ENCODE data around the gene KCNN4.
"Not testable (repeated sequence)": the region's sequence is repeated elsewhere in the genome, so short reads cannot be mapped to it uniquely, and the experiment has no call there.

The KCNN4 gene

DNA sequence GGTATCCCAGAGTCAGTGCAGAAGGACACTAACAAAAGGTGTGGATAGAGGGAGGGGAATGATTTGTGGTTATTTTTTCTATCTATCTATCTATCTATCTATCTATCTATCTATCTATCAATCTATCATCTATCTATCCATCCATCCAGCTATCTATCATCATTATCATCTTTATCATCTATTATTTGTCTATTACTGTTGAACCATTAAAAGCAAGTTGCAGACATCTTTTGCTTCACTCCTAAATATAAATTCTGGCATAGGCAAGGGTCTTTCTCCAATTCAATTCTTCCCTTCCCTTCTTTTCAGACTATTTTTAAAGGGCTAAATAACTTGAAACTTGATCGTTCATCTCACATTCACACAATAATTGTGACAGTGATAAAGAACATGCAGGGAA, 31.5 kb upstream of the KCNN4 start:
- no peaks in the 10 kb centered on the region for H3K4me1 ChIP-seq (ENCODE audit: control insufficient read depth, insufficient read depth, low read length)
- no peak overlapping the region for H3K9ac ChIP-seq (ENCODE audit: low read depth, low read length)
- no peaks in the 10 kb centered on the region for H3K27me3 ChIP-seq (ENCODE audit: control insufficient read depth, insufficient read depth, low read length)
- H3K36me3 ChIP-seq (ENCODE audit: control insufficient read depth, insufficient read depth, low read length), result no peaks in the 10 kb centered on the region
- no peak overlapping the region for H3K4me3 ChIP-seq (ENCODE audit: low read depth, low read length)
- no peak overlapping the region for H3K27ac ChIP-seq (ENCODE audit: low read depth, low read length)
- no peaks in the 10 kb centered on the region for H3K9me3 ChIP-seq (ENCODE audit: control insufficient read depth, insufficient read depth, low read length)

DNA sequence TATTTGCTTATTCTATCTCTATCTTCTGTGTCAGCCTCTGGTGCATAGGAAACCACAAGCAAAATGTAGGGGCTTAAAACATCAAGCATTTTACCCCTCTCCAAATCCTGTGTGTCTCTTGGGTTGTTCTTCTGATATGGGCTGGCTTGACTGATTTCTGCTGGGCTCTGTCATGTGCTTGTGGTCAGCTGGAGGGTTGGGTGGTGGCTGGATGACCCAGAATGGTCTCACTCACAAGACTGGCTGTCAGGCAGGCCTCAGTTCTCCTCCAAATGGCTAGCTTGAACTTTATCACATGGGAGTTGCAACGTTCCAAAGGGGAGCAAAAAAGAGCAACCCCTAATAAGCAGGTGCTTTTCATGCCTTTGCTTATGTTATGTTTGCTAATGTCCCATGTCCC, 31.1 kb upstream of the KCNN4 start:
- H3K9me3 ChIP-seq (ENCODE audit: control insufficient read depth, insufficient read depth, low read length), result no peaks in the 10 kb centered on the region
- H3K36me3 ChIP-seq (ENCODE audit: control insufficient read depth, insufficient read depth, low read length), result no peaks in the 10 kb centered on the region
- H3K27ac ChIP-seq (ENCODE audit: low read depth, low read length), result no peak overlapping the region
- no peaks in the 10 kb centered on the region for H3K27me3 ChIP-seq (ENCODE audit: control insufficient read depth, insufficient read depth, low read length)
- no peaks in the 10 kb centered on the region for H3K4me1 ChIP-seq (ENCODE audit: control insufficient read depth, insufficient read depth, low read length)
- no peak overlapping the region for H3K9ac ChIP-seq (ENCODE audit: low read depth, low read length)
- H3K4me3 ChIP-seq (ENCODE audit: low read depth, low read length), result no peak overlapping the region

- H3K36me3 ChIP-seq (ENCODE audit: control insufficient read depth, insufficient read depth, low read length), result no peaks in the 10 kb centered on the region
- no peaks in the 10 kb centered on the region for H3K4me1 ChIP-seq (ENCODE audit: control insufficient read depth, insufficient read depth, low read length)
- no peak overlapping the region for H3K4me3 ChIP-seq (ENCODE audit: low read depth, low read length)
Measured at GRCh38 chr19:43809762-43810696, 29.3 kb upstream of the KCNN4 start.

GRCh38 chr19:43807651-43808050, 26.9 kb upstream of the KCNN4 start:
- no peak overlapping the region for H3K27ac ChIP-seq (ENCODE audit: low read depth, low read length)
- H3K4me1 ChIP-seq (ENCODE audit: control insufficient read depth, insufficient read depth, low read length), result no peaks in the 10 kb centered on the region
- H3K4me3 ChIP-seq (ENCODE audit: low read depth, low read length), result no peak overlapping the region
- no peaks in the 10 kb centered on the region for H3K9me3 ChIP-seq (ENCODE audit: control insufficient read depth, insufficient read depth, low read length)
- no peak overlapping the region for H3K9ac ChIP-seq (ENCODE audit: low read depth, low read length)
- H3K27me3 ChIP-seq (ENCODE audit: control insufficient read depth, insufficient read depth, low read length), result no peaks in the 10 kb centered on the region
- no peaks in the 10 kb centered on the region for H3K36me3 ChIP-seq (ENCODE audit: control insufficient read depth, insufficient read depth, low read length)

More at GRCh38 chr19:43809762-43810696, 29.3 kb upstream of the KCNN4 start:
- Histone ChIP-seq H3K9me3 (ENCODE audit: control insufficient read depth, insufficient read depth, low read length) (no peaks in the 10 kb centered on the region), H3K9ac (ENCODE audit: low read depth, low read length) (no peak overlapping the region), H3K27ac (ENCODE audit: low read depth, low read length) (no peak overlapping the region), H3K27me3 (ENCODE audit: control insufficient read depth, insufficient read depth, low read length) (no peaks in the 10 kb centered on the region)

DNA sequence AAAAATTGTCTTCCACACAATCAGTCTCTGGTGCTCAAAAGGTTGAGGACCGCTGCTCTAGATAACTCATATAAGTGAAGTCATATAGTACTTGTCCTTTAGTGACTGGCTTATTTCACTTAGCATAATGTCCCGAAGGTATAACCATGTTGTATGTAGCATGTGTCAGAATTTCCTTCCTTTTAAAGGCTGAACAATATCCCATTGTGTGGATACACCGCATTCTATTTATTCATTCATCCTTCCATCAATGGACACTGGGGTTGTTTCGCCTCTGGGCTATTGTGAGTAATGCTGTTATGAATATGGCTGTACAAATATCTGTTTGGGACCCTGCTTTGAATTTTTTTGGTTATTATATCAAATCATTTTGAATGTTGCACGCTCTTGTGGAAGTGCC, 26.1 kb upstream of the KCNN4 start:
- H3K36me3 ChIP-seq (ENCODE audit: control insufficient read depth, insufficient read depth, low read length), result no peaks in the 10 kb centered on the region
- no peak overlapping the region for H3K9ac ChIP-seq (ENCODE audit: low read depth, low read length)
- no peak overlapping the region for H3K4me3 ChIP-seq (ENCODE audit: low read depth, low read length)
- H3K4me1 ChIP-seq (ENCODE audit: control insufficient read depth, insufficient read depth, low read length), result no peaks in the 10 kb centered on the region
- no peaks in the 10 kb centered on the region for H3K27me3 ChIP-seq (ENCODE audit: control insufficient read depth, insufficient read depth, low read length)
- H3K9me3 ChIP-seq (ENCODE audit: control insufficient read depth, insufficient read depth, low read length), result no peaks in the 10 kb centered on the region
- H3K27ac ChIP-seq (ENCODE audit: low read depth, low read length), result no peak overlapping the region

- not testable (repeated sequence) for H3K36me3 ChIP-seq (ENCODE audit: control insufficient read depth, insufficient read depth, low read length); H3K4me1 ChIP-seq (ENCODE audit: control insufficient read depth, insufficient read depth, low read length); H3K27me3 ChIP-seq (ENCODE audit: control insufficient read depth, insufficient read depth, low read length); H3K9me3 ChIP-seq (ENCODE audit: control insufficient read depth, insufficient read depth, low read length); H3K27ac ChIP-seq (ENCODE audit: low read depth, low read length); H3K4me3 ChIP-seq (ENCODE audit: low read depth, low read length); H3K9ac ChIP-seq (ENCODE audit: low read depth, low read length)
Measured at GRCh38 chr19:43806401-43806800, 25.6 kb upstream of the KCNN4 start.

DNA sequence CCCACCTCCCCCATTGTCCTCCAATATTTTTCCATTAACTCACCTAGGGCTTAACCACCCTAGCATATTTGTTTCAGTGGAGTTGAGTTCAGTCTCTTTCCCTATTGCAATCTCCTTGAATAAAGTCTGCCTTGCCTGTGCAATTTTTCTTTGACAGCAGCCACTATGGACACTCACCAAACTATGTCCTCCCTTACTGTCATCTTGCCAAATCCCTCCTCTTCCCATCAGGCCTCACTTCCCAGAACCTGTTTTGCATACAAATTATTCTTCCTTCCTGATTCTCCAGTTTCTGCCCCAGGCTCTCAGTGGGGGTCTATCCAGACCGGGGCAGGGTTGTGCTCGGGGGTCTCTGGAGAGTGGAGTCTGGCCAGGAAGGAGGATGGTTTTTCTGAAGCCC, 23.7 kb upstream of the KCNN4 start:
- H3K27me3 ChIP-seq (ENCODE audit: control insufficient read depth, insufficient read depth, low read length), result peaks cover 10% of the 10 kb centered on the region
- no peaks in the 10 kb centered on the region for H3K4me1 ChIP-seq (ENCODE audit: control insufficient read depth, insufficient read depth, low read length)
- no peaks in the 10 kb centered on the region for H3K9me3 ChIP-seq (ENCODE audit: control insufficient read depth, insufficient read depth, low read length)
- H3K4me3 ChIP-seq (ENCODE audit: low read depth, low read length), result no peak overlapping the region
- H3K9ac ChIP-seq (ENCODE audit: low read depth, low read length), result no peak overlapping the region
- no peaks in the 10 kb centered on the region for H3K36me3 ChIP-seq (ENCODE audit: control insufficient read depth, insufficient read depth, low read length)
- H3K27ac ChIP-seq (ENCODE audit: low read depth, low read length), result no peak overlapping the region

- Histone ChIP-seq H3K27me3 (ENCODE audit: control insufficient read depth, insufficient read depth, low read length) (peaks cover 31% of the 10 kb centered on the region), H3K9ac (ENCODE audit: low read depth, low read length) (no peak within 1 kb of the TSS), H3K27ac (ENCODE audit: low read depth, low read length) (no peak within 1 kb of the TSS), H3K4me3 (ENCODE audit: low read depth, low read length) (no peak within 1 kb of the TSS), H3K36me3 (ENCODE audit: control insufficient read depth, insufficient read depth, low read length) (no peaks in the 10 kb centered on the region), H3K9me3 (ENCODE audit: control insufficient read depth, insufficient read depth, low read length) (no peaks in the 10 kb centered on the region), H3K4me1 (ENCODE audit: control insufficient read depth, insufficient read depth, low read length) (no peaks in the 10 kb centered on the region; the same call in 1 of the 2 replicates)
Measured at GRCh38 chr19:43802216-43802951, 21.6 kb upstream of the KCNN4 start, which contains the start of gene LYPD5. Gene LYPD5, minus strand, starts transcription at chr19:43802447. Its CDS starts 67 bp downstream, at chr19:43802380.

GRCh38 chr19:43799502-43800142, 18.8 kb upstream of the KCNN4 start:
- Histone ChIP-seq H3K9ac (ENCODE audit: low read depth, low read length) (no peak overlapping the region), H3K27ac (ENCODE audit: low read depth, low read length) (no peak overlapping the region)

DNA sequence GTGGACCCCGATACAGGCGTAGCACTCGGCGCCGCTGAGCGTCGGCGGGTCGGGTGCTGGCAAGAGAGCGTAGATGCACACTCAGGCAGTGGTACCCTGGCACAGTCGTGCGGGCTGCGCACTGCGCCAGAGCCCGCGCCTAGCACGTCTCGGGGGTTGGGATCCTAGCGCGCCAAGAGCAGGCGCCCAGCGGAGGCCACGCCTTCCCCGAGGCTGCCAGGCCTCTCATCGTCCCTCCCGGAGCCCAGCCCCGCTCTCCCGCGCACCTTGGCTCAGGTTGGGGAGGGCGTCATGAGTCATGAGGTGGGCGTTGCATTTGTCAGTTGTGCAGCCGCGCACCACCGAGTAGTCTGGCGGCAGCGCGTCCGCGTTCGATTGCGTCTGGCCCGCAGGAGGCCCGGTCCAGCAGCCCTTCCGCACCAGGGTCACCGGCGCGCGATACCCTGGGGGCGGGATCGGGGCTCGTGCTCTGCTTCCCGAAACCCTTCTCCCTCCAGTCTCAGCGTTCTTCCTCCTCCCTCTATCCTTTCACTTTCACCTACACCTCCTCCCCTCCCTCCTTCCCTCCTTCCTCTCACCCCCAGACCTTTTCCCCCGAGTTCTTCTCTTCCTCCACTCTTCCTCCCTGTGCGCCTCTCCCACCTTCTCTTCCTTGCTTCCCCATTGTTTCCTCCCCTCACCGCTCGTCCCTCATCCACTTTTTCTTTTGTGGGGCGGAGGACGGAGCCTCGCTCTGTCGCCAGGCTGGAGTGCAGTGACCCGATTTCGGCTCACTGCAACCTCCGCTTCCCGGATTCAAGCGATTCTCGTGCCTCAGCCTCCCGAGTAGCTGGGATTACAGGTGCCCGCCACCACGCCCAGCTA, 18.0 kb upstream of the KCNN4 start:
- H3K27ac ChIP-seq (ENCODE audit: low read depth, low read length), result no peak overlapping the region
- H3K9me3 ChIP-seq (ENCODE audit: control insufficient read depth, insufficient read depth, low read length), result no peaks in the 10 kb centered on the region
- no peaks in the 10 kb centered on the region for H3K36me3 ChIP-seq (ENCODE audit: control insufficient read depth, insufficient read depth, low read length)
- peaks cover 57% of the 10 kb centered on the region for H3K27me3 ChIP-seq (ENCODE audit: control insufficient read depth, insufficient read depth, low read length)
- H3K9ac ChIP-seq (ENCODE audit: low read depth, low read length), result 0 out of 2 replicates have a peak overlapping the region, but pooled peaks have one; percentile 15
- no peaks in the 10 kb centered on the region; the same call in 1 of the 2 replicates for H3K4me1 ChIP-seq (ENCODE audit: control insufficient read depth, insufficient read depth, low read length)
- H3K4me3 ChIP-seq (ENCODE audit: low read depth, low read length), result peak overlapping the region; percentile 86

More at GRCh38 chr19:43799502-43800142, 18.8 kb upstream of the KCNN4 start:
- no peaks in the 10 kb centered on the region for H3K36me3 ChIP-seq (ENCODE audit: control insufficient read depth, insufficient read depth, low read length)
- H3K4me1 ChIP-seq (ENCODE audit: control insufficient read depth, insufficient read depth, low read length), result no peaks in the 10 kb centered on the region; the same call in 1 of the 2 replicates
- H3K4me3 ChIP-seq (ENCODE audit: low read depth, low read length), result peak overlapping the region; percentile 86; the same call in 1 of the 2 replicates
- peaks cover 56% of the 10 kb centered on the region for H3K27me3 ChIP-seq (ENCODE audit: control insufficient read depth, insufficient read depth, low read length)
- no peaks in the 10 kb centered on the region for H3K9me3 ChIP-seq (ENCODE audit: control insufficient read depth, insufficient read depth, low read length)

Data from HUES48 (cell line).